Endothelial cell of umbilical vein (primary cell): ENCODE measurements around the gene KIRREL1. TPM values are rescaled to one million over a fixed set of nuclear protein-coding genes. Genes with fewer than 3 reads are reported as not detected.

Experiments used
- BruUV-seq: library from RNA; stranded (reverse); fragments of 400-500 nt; replicated peaks from 2 replicates; lab custom pipeline; 2021; lab: Mats Ljungman, UMichigan
- CTCF ChIA-PET: fragments of 300-600, 350-600 bp; sonication (Branson Sonifier 250); formaldehyde crosslinking; loops from one replicate; lab custom pipeline; 2021; ENCODE audit warnings: antibody characterized with exemption, inconsistent platforms; lab: Charles Lee
- POLR2A ChIA-PET: fragments of 300-600, 350-600 bp; sonication (Branson Sonifier 250); formaldehyde crosslinking; loops from one replicate; lab custom pipeline; 2021; ENCODE audit warnings: antibody characterized with exemption, inconsistent platforms; lab: Charles Lee
- DNase-seq: peaks from one replicate; pipeline ENCODE4 v3.0.0-alpha.2; 2011; ENCODE audit warnings: low read depth, low spot score
- FAIRE-seq: peaks from 2 replicates; lab custom pipeline; 2011; peaks lifted over from hg19 to GRCh38; lab: Jason Lieb, UNC
- H2AFZ ChIP-seq: 2 replicates; pipeline ENCODE4 v1.6.0; 2012; ENCODE audit warnings: low read depth, low read length, control low read depth, inconsistent platforms
- H3K27ac ChIP-seq: 2 replicates; pipeline ENCODE4 v1.5.1; 2011; ENCODE audit warnings: low read depth, mild to moderate bottlenecking, control low read depth, low read length, moderate library complexity; ENCODE audit not compliant: insufficient read depth
- H3K27me3 ChIP-seq, 2 experiments: 2 replicates each; pipeline versions ENCODE4 v1.6.0 to v1.6.1; 2011; ENCODE audit warnings: low read length in 2 of 2, mixed read lengths in 1 of 2; ENCODE audit not compliant: control insufficient read depth in 2 of 2, insufficient read depth in 2 of 2
- H3K36me3 ChIP-seq, 2 experiments: 2 replicates in 1 of 2; 3 replicates in 1 of 2; pipeline ENCODE4 v1.5.1; 2011; ENCODE audit warnings: low read length in 2 of 2, mild to moderate bottlenecking in 1 of 2, moderate library complexity in 1 of 2; ENCODE audit not compliant: control insufficient read depth in 2 of 2, insufficient read depth in 2 of 2; ENCODE audit errors: extremely low read depth in 1 of 2
- H3K4me1 ChIP-seq: 3 replicates; pipeline ENCODE4 v1.5.1; 2011; ENCODE audit warnings: mild to moderate bottlenecking, low read length; ENCODE audit not compliant: control insufficient read depth, insufficient read depth; ENCODE audit errors: extremely low read depth
- H3K4me2 ChIP-seq: 2 replicates; pipeline ENCODE4 v1.6.1; 2011; ENCODE audit warnings: low read length, control low read depth, mixed read lengths; ENCODE audit not compliant: insufficient read depth
- H3K4me3 ChIP-seq, 3 experiments: fragments of 200-600 bp in 1 of 3; sonication (generic), shearing (Covaris generic) in 1 of 3; replicated peaks in 1 of 3; 2 replicates each; pipeline ENCODE4 v1.5.1; 2011 to 2016; ENCODE audit warnings: control low read depth in 3 of 3, low read length in 3 of 3, mild to moderate bottlenecking in 2 of 3, inconsistent platforms in 1 of 3, low read depth in 1 of 3, moderate library complexity in 1 of 3; ENCODE audit not compliant: insufficient read depth in 1 of 3
- H3K79me2 ChIP-seq: 2 replicates; pipeline ENCODE4 v1.6.0; 2012; ENCODE audit warnings: low read length, inconsistent platforms; ENCODE audit not compliant: control insufficient read depth, insufficient read depth
- H3K9ac ChIP-seq: replicated peaks from 2 replicates; pipeline ENCODE3; 2011; ENCODE audit warnings: low read length, control low read depth; ENCODE audit not compliant: insufficient read depth; ENCODE audit errors: extremely low read depth
- H3K9me1 ChIP-seq: replicated peaks from 3 replicates; pipeline ENCODE4 v1.6.0; 2011; ENCODE audit warnings: mild to moderate bottlenecking, low read length; ENCODE audit not compliant: control insufficient read depth, insufficient read depth; ENCODE audit errors: extremely low read depth
- H3K9me3 ChIP-seq: replicated peaks from 2 replicates; pipeline ENCODE4 v1.5.1; 2012; ENCODE audit warnings: low read length, inconsistent platforms; ENCODE audit not compliant: control insufficient read depth, insufficient read depth
- H4K20me1 ChIP-seq: replicated peaks from 2 replicates; pipeline ENCODE3; 2011; ENCODE audit warnings: mild to moderate bottlenecking, low read length; ENCODE audit not compliant: control insufficient read depth, insufficient read depth; ENCODE audit errors: extremely low read depth
- CTCF ChIP-seq, 2 donors: IDR thresholded peaks; 1 replicate in 1 of 2; 2 replicates in 1 of 2; pipeline ENCODE4 v1.5.1; 2011; ENCODE audit warnings: low read length in 2 of 2, mild to moderate bottlenecking in 2 of 2, moderate library complexity in 2 of 2, control low read depth in 1 of 2, inconsistent platforms in 1 of 2, low read depth in 1 of 2; ENCODE audit not compliant: insufficient read depth in 1 of 2; ENCODE audit errors: extremely low read depth in 1 of 2
- EZH2 ChIP-seq: IDR thresholded peaks from 2 replicates; pipeline ENCODE4 v1.6.1; 2012; ENCODE audit warnings: borderline replicate concordance, low read depth, mild to moderate bottlenecking, moderate library complexity, low read length, inconsistent platforms; ENCODE audit not compliant: severe bottlenecking
- FOS ChIP-seq: IDR thresholded peaks from 2 replicates; pipeline ENCODE4 v1.6.1; 2011; ENCODE audit warnings: mild to moderate bottlenecking, low read length, moderate library complexity, borderline replicate concordance; ENCODE audit not compliant: insufficient read depth
- GATA2 ChIP-seq: IDR thresholded peaks from 2 replicates; pipeline ENCODE4 v1.7.0; 2011; ENCODE audit warnings: low read depth, mild to moderate bottlenecking, moderate library complexity, mixed read lengths, low read length; ENCODE audit not compliant: insufficient read length, insufficient read depth
- JUN ChIP-seq: IDR thresholded peaks from 2 replicates; pipeline ENCODE4 v1.6.1; 2011; ENCODE audit warnings: borderline replicate concordance, low read depth; ENCODE audit not compliant: insufficient read length, insufficient read depth
- MAX ChIP-seq: IDR thresholded peaks from 2 replicates; pipeline ENCODE4 v1.6.1; 2011; ENCODE audit not compliant: insufficient read depth, insufficient read length
- MYC ChIP-seq: IDR thresholded peaks from one replicate; pipeline ENCODE4 v1.6.1; 2011; ENCODE audit warnings: mild to moderate bottlenecking, low read depth, low read length
- POLR2A ChIP-seq: IDR thresholded peaks from 2 replicates; pipeline ENCODE4 v1.6.1; 2012; ENCODE audit warnings: low read depth, mild to moderate bottlenecking, control low read depth, low read length
- POLR2AphosphoS5 ChIP-seq: IDR thresholded peaks from 2 replicates; pipeline ENCODE4 v1.6.1; 2012; ENCODE audit warnings: low read depth, mild to moderate bottlenecking, control low read depth, low read length, moderate library complexity; ENCODE audit not compliant: insufficient read depth
- dilution Hi-C: fragments of 300-500 bp; cut with MboI; formaldehyde crosslinking; loops from one replicate; pipeline ENCODE4 v1.15.0; 2019; ENCODE audit warnings: low sequenced_read_pairs; ENCODE audit not compliant: extremely low pct_ligation_motif_present
- intact Hi-C: fragments of 100-400 bp; cut with micrococcal nuclease; formaldehyde crosslinking; loops from one replicate; pipeline ENCODE4 v1.10.0; 2022
- polyA plus RNA-seq, 4 experiments: library from polyadenylated mRNA; depleted of rRNA in 3 of 4; stranded (reverse) in 3 of 4; unstranded in 1 of 4; fragments of >200 nt; gene quantifications; 2 replicates each; pipeline versions ENCODE4 v1.2.1 to v1.2.3, GENCODE V29; 2011 to 2012; ENCODE audit warnings: missing spikeins in 1 of 4
- total RNA-seq: library from RNA; stranded (reverse); gene quantifications from 2 replicates; pipeline ENCODE4 v1.2.3, GENCODE V29; 2021

Gene KIRREL1
- total and polyA plus RNA-seq, 2 donors (not counting 3 experiments of a cell fraction or from before 2014, with no cell fraction given), result 35.6 to 57.6 TPM

DNA sequence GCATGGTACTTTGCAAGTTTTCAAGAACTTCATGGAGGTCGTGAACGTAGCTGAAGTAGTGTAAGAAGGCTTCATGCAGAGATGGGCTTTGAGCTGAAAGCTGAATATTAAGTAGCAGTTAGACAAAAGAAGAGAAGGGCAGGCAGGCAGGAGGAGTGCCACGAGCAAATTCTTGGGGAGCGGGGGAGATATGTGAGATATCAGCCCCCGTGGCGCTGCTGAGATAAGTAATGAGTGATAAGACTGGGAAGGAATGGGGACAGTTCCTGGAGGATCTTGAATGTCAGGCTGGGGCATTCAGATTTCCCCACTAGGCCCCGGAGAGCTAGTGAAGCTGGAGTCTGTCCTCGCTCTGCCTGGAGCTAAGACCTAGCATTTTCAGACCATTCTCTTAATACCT, 27.9 kb upstream of the KIRREL1 start:
- FAIRE-seq (no peak), DNase-seq (no peak)
- intact Hi-C loops (loop anchor here (10.0 kb wide), 1 partner anchor 571 kb away; no protein-coding TSS in a partner anchor), dilution Hi-C loops (no loop called here)
- H3K27ac ChIP-seq, result no peak overlapping the region
- no peaks in the 10 kb centered on the region for H3K9me1 ChIP-seq
- TF ChIP-seq JUN (no peak), EZH2 (no peak), POLR2AphosphoS5 (no peak), MYC (no peak), MAX (no peak), CTCF (IDR thresholded peaks at IDR 0.05; ENCODE audit: extremely low read depth in 1 of 2, insufficient read depth in 1 of 2, low read depth in 1 of 2, low read length in 2 of 2) (no peak), GATA2 (no peak), POLR2A (no peak), FOS (no peak)
- no peak overlapping the region for H2AFZ ChIP-seq
- no peak overlapping the region for H3K9ac ChIP-seq
- H3K79me2 ChIP-seq, result no peaks in the 10 kb centered on the region
- peaks cover 17% of the 10 kb centered on the region for H3K4me1 ChIP-seq
- POLR2A ChIA-PET, result no interaction called here
- H4K20me1 ChIP-seq, result no peaks in the 10 kb centered on the region
- H3K4me2 ChIP-seq, result no peak overlapping the region
- H3K9me3 ChIP-seq, result no peaks in the 10 kb centered on the region
- peaks cover 8 to 11% of the 10 kb centered on the region in 2 experiments for H3K27me3 ChIP-seq
- H3K36me3 ChIP-seq, result no peaks in the 10 kb centered on the region
- CTCF ChIA-PET, result interaction anchor here (0.8 to 10.3 kb wide), 4 partner anchors 26 to 562 kb away, joined by 3 to 366 read pairs (median 3); a partner anchor contains a TSS
- H3K4me3 ChIP-seq, result no peak overlapping the region
- no TSS peak for BruUV-seq
